ENCODE measurements around the gene OSMR.

The OSMR gene

GRCh38 chr5:38932854-38933408 lies 87.1 kb downstream of the OSMR start:
- Histone ChIP-seq H3K79me2 (ENCODE audit: insufficient read depth, low read length) (no peaks in the 10 kb centered on the region), H3F3A (ENCODE audit: low read depth) (no peaks in the 10 kb centered on the region), H3K27me3 (ENCODE audit: insufficient read depth, low read length, poor library complexity, severe bottlenecking) (no peaks in the 10 kb centered on the region), H3K4me1 (ENCODE audit: insufficient read depth, low read length, poor library complexity, severe bottlenecking) (no peaks in the 10 kb centered on the region), H2AFZ (ENCODE audit: low read length) (no peak overlapping the region), H4K20me1 (ENCODE audit: insufficient read depth, low read length, poor library complexity, severe bottlenecking) (no peaks in the 10 kb centered on the region), H3K4me3 (ENCODE audit: low read length, poor library complexity, severe bottlenecking) (no peak overlapping the region), H3K9me3 (ENCODE audit: insufficient read depth, low read depth, low read length) (no peaks in the 10 kb centered on the region), H3K9me2 (replicated peaks; ENCODE audit: low read depth, low read length) (no peaks in the 10 kb centered on the region), H3K4me2 (ENCODE audit: low read depth, low read length, poor library complexity, severe bottlenecking) (no peak overlapping the region), H3K36me3 (ENCODE audit: insufficient read depth, low read length) (no peaks in the 10 kb centered on the region), H3K9ac (ENCODE audit: low read depth, low read length, poor library complexity, severe bottlenecking) (no peak overlapping the region)
- TF ChIP-seq CTCF (conservative IDR thresholded peaks at IDR 0.05; ENCODE audit: low read length) = no peak
- TF ChIP-seq EZH2phosphoT487 (IDR thresholded peaks at IDR 0.05; ENCODE audit: borderline replicate concordance) = no peak

- no peak overlapping the region for H3K4me2 ChIP-seq (ENCODE audit: low read depth, low read length, poor library complexity, severe bottlenecking)
- no peaks in the 10 kb centered on the region for H3K79me2 ChIP-seq (ENCODE audit: insufficient read depth, low read length)
- H3K27me3 ChIP-seq (ENCODE audit: insufficient read depth, low read length, poor library complexity, severe bottlenecking) = no peaks in the 10 kb centered on the region
- no peaks in the 10 kb centered on the region for H3F3A ChIP-seq (ENCODE audit: low read depth)
- H3K36me3 ChIP-seq (ENCODE audit: insufficient read depth, low read length) = peaks cover 2% of the 10 kb centered on the region; the same call in 1 of the 2 replicates
- H3K4me1 ChIP-seq (ENCODE audit: insufficient read depth, low read length, poor library complexity, severe bottlenecking) = no peaks in the 10 kb centered on the region
- H3K9me2 ChIP-seq (replicated peaks; ENCODE audit: low read depth, low read length) = no peaks in the 10 kb centered on the region
- H3K9ac ChIP-seq (ENCODE audit: low read depth, low read length, poor library complexity, severe bottlenecking) = no peak overlapping the region
- no peak overlapping the region for H2AFZ ChIP-seq (ENCODE audit: low read length)
- H4K20me1 ChIP-seq (ENCODE audit: insufficient read depth, low read length, poor library complexity, severe bottlenecking) = no peaks in the 10 kb centered on the region
- TF ChIP-seq EZH2phosphoT487 (IDR thresholded peaks at IDR 0.05; ENCODE audit: borderline replicate concordance) (no peak), CTCF (conservative IDR thresholded peaks at IDR 0.05; ENCODE audit: low read length) (no peak)
- no peaks in the 10 kb centered on the region for H3K9me3 ChIP-seq (ENCODE audit: insufficient read depth, low read depth, low read length)
- H3K4me3 ChIP-seq (ENCODE audit: low read length, poor library complexity, severe bottlenecking) = no peak overlapping the region
Observed at GRCh38 chr5:38935437-38935836, 89.6 kb downstream of the OSMR start.

GRCh38 chr5:38936269-38936668 lies 90.5 kb downstream of the OSMR start:
- H3F3A ChIP-seq (ENCODE audit: low read depth) = no peaks in the 10 kb centered on the region
- TF ChIP-seq CTCF (conservative IDR thresholded peaks at IDR 0.05; ENCODE audit: low read length) = no peak
- TF ChIP-seq EZH2phosphoT487 (IDR thresholded peaks at IDR 0.05; ENCODE audit: borderline replicate concordance) = no peak
- H3K4me2 ChIP-seq (ENCODE audit: low read depth, low read length, poor library complexity, severe bottlenecking) = no peak overlapping the region
- H3K27me3 ChIP-seq (ENCODE audit: insufficient read depth, low read length, poor library complexity, severe bottlenecking) = no peaks in the 10 kb centered on the region
- H3K4me3 ChIP-seq (ENCODE audit: low read length, poor library complexity, severe bottlenecking) = no peak overlapping the region
- H3K36me3 ChIP-seq (ENCODE audit: insufficient read depth, low read length) = peaks cover 8% of the 10 kb centered on the region; the same call in 1 of the 2 replicates
- no peaks in the 10 kb centered on the region for H4K20me1 ChIP-seq (ENCODE audit: insufficient read depth, low read length, poor library complexity, severe bottlenecking)
- H3K4me1 ChIP-seq (ENCODE audit: insufficient read depth, low read length, poor library complexity, severe bottlenecking) = no peaks in the 10 kb centered on the region
- H3K9ac ChIP-seq (ENCODE audit: low read depth, low read length, poor library complexity, severe bottlenecking) = no peak overlapping the region
- no peaks in the 10 kb centered on the region for H3K9me3 ChIP-seq (ENCODE audit: insufficient read depth, low read depth, low read length)
- H3K79me2 ChIP-seq (ENCODE audit: insufficient read depth, low read length) = no peaks in the 10 kb centered on the region
- no peaks in the 10 kb centered on the region for H3K9me2 ChIP-seq (replicated peaks; ENCODE audit: low read depth, low read length)
- no peak overlapping the region for H2AFZ ChIP-seq (ENCODE audit: low read length)

Data from Loucy (cell line).